GM12878 (cell line): Measurements from ENCODE around the gene CES3.

Experiments
- CBX5 ChIP-seq: sonication (generic); IDR thresholded peaks from 2 replicates; pipeline ENCODE4 v1.6.1; 2016; ENCODE audit warnings: low read depth, moderate library complexity, mild to moderate bottlenecking, inconsistent platforms
- EP300 ChIP-seq, 2 experiments: fragments of 150-350 bp in 1 of 2; IDR thresholded peaks; 2 replicates each; pipeline ENCODE4 v1.6.1; 2011 to 2012; ENCODE audit warnings: low read depth in 2 of 2, low read length in 2 of 2, borderline replicate concordance in 1 of 2, improper control_type of control experiment in 1 of 2, inconsistent platforms in 1 of 2; ENCODE audit not compliant: control insufficient read depth in 1 of 2
- EZH2 ChIP-seq: IDR thresholded peaks from 2 replicates; pipeline ENCODE4 v1.6.1; 2012; ENCODE audit warnings: low read depth, mild to moderate bottlenecking, control low read depth, inconsistent platforms, low read length, borderline replicate concordance; ENCODE audit not compliant: control insufficient read depth
- JUNB ChIP-seq: IDR thresholded peaks from 2 replicates; pipeline ENCODE4 v1.6.1; 2016; ENCODE audit warnings: antibody characterized with exemption, mild to moderate bottlenecking
- MYC ChIP-seq: IDR thresholded peaks from 2 replicates; pipeline ENCODE4 v1.6.1; 2011; ENCODE audit warnings: mild to moderate bottlenecking, low read length, moderate library complexity, inconsistent platforms; ENCODE audit not compliant: insufficient read depth, insufficient replicate concordance, insufficient read length, severe bottlenecking
- POLR2A ChIP-seq: IDR thresholded peaks from 2 replicates; pipeline ENCODE4 v1.6.1; 2011; ENCODE audit warnings: low read depth, mild to moderate bottlenecking, low read length
- POLR2AphosphoS5 ChIP-seq: IDR thresholded peaks from 2 replicates; pipeline ENCODE4 v1.6.1; 2011; ENCODE audit warnings: mild to moderate bottlenecking, low read length, inconsistent platforms
- SMC3 ChIP-seq: IDR thresholded peaks from 2 replicates; pipeline ENCODE4 v1.6.1; 2011; ENCODE audit warnings: low read length, improper control_type of control experiment, borderline replicate concordance
- SRF ChIP-seq, 2 experiments: IDR thresholded peaks; 2 replicates each; pipeline ENCODE4 v1.6.1; 2011; ENCODE audit warnings: low read depth in 2 of 2, low read length in 2 of 2, mild to moderate bottlenecking in 1 of 2, moderate library complexity in 1 of 2
- TF ChIP-seq, protein P1 (sequence below): IDR thresholded peaks from 2 replicates; pipeline ENCODE4 v1.6.1; 2011; ENCODE audit warnings: borderline replicate concordance, low read depth, mild to moderate bottlenecking, moderate library complexity, mixed read lengths, low read length; ENCODE audit not compliant: insufficient read depth; ENCODE audit errors: extremely low read length
- TF ChIP-seq, protein P2 (sequence below): fragments of 450-650 bp; IDR thresholded peaks from 2 replicates; pipeline ENCODE4 v1.6.1; 2017; ENCODE audit warnings: mild to moderate bottlenecking

DNA sequence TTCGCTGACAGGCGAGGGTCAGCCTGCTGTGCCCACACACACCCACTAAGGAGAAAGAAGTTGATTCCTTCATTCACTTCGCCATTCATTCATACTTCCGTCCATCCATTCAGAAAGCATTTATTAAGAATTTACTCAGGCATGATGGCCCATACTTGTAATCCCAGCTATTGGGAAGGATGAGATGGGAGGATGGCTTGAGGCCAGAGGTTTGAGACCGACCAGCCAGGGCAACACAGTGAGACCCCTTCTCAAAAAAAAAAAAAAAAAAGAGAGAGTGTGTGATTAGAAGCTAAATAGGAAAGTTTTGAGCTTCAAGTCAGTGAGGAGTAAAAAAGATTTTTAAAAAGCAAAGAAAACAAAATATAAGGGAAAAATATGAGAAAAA lies 17.0 kb upstream of the CES3 start:
- TF ChIP-seq JUNB (no peak), POLR2A (no peak), SRF (IDR thresholded peaks at IDR 0.05; ENCODE audit: low read depth in 2 of 2, low read length in 2 of 2) (no peak), CBX5 (no peak), POLR2AphosphoS5 (no peak), SMC3 (no peak), MYC (no peak), EZH2 (no peak), EP300 (IDR thresholded peaks at IDR 0.05; ENCODE audit: borderline replicate concordance in 1 of 2, control insufficient read depth in 1 of 2, low read depth in 2 of 2, low read length in 2 of 2) (no peak)
- TF ChIP-seq, protein P1, sequence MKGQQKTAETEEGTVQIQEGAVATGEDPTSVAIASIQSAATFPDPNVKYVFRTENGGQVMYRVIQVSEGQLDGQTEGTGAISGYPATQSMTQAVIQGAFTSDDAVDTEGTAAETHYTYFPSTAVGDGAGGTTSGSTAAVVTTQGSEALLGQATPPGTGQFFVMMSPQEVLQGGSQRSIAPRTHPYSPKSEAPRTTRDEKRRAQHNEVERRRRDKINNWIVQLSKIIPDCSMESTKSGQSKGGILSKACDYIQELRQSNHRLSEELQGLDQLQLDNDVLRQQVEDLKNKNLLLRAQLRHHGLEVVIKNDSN: no peak
- TF ChIP-seq, protein P2, sequence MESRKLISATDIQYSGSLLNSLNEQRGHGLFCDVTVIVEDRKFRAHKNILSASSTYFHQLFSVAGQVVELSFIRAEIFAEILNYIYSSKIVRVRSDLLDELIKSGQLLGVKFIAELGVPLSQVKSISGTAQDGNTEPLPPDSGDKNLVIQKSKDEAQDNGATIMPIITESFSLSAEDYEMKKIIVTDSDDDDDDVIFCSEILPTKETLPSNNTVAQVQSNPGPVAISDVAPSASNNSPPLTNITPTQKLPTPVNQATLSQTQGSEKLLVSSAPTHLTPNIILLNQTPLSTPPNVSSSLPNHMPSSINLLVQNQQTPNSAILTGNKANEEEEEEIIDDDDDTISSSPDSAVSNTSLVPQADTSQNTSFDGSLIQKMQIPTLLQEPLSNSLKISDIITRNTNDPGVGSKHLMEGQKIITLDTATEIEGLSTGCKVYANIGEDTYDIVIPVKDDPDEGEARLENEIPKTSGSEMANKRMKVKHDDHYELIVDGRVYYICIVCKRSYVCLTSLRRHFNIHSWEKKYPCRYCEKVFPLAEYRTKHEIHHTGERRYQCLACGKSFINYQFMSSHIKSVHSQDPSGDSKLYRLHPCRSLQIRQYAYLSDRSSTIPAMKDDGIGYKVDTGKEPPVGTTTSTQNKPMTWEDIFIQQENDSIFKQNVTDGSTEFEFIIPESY: no peak
